ENCODE data around the gene CPVL.

DNA sequence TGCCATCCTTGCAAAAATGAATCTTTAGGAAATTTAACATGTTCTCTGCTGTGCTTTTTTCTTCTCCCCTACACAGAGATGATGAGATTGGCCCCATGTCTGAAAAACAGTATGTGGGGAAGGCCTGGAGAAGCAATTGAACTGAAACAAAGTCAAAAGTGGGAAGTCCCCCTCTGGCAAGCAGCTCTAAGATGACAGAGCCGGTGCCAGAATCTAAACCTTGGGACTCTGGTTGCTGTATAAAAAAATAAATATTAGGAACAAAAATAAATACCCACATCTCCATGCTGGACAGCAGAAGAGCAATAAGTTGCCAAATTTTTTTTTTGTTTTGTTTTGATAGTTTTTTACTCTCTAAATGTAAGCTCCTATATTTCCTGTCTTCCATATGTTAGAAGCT, 136.4 kb downstream of the CPVL start:
- TF ChIP-seq, protein P1, sequence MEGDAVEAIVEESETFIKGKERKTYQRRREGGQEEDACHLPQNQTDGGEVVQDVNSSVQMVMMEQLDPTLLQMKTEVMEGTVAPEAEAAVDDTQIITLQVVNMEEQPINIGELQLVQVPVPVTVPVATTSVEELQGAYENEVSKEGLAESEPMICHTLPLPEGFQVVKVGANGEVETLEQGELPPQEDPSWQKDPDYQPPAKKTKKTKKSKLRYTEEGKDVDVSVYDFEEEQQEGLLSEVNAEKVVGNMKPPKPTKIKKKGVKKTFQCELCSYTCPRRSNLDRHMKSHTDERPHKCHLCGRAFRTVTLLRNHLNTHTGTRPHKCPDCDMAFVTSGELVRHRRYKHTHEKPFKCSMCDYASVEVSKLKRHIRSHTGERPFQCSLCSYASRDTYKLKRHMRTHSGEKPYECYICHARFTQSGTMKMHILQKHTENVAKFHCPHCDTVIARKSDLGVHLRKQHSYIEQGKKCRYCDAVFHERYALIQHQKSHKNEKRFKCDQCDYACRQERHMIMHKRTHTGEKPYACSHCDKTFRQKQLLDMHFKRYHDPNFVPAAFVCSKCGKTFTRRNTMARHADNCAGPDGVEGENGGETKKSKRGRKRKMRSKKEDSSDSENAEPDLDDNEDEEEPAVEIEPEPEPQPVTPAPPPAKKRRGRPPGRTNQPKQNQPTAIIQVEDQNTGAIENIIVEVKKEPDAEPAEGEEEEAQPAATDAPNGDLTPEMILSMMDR (IDR thresholded peaks at IDR 0.05), result no peak
- TF ChIP-seq EZH2 (IDR thresholded peaks at IDR 0.05) (no peak), EZH2phosphoT487 (IDR thresholded peaks at IDR 0.05) (no peak)

All from neural progenitor cell (in vitro differentiated cells).